Thoracic aorta (tissue), 2 donors: Measurements from ENCODE around the gene MMP14. TPM values are rescaled to one million over a fixed set of nuclear protein-coding genes. Genes with fewer than 3 reads are reported as not detected.
"Not testable (repeated sequence)": the region's sequence is repeated elsewhere in the genome, so short reads cannot be mapped to it uniquely, and the experiment has no call there.

ENCODE experiments used
- ATAC-seq: fragments of 150-250 bp; one replicate; pipeline ENCODE4 v1.8.0; 2017; ENCODE audit warnings: low read depth; ENCODE audit not compliant: insufficient number of reproducible peaks, low FRiP score
- DNase-seq: peaks from one replicate; pipeline ENCODE4 v3.0.0-alpha.2; 2020; ENCODE audit warnings: low spot score
- H3K27ac ChIP-seq, 2 donors: fragments of 200-600 bp; sonication (generic); 1 replicate in 1 of 2; 2 replicates in 1 of 2; pipeline ENCODE4 v1.5.1; 2016; ENCODE audit warnings: mild to moderate bottlenecking in 2 of 2, moderate library complexity in 2 of 2
- H3K27me3 ChIP-seq: fragments of 200-600 bp; sonication (generic); replicated peaks from 2 replicates; pipeline ENCODE4 v1.6.0; 2016; ENCODE audit warnings: mild to moderate bottlenecking; ENCODE audit not compliant: insufficient read depth
- H3K36me3 ChIP-seq: fragments of 200-600 bp; sonication (generic); one replicate; pipeline ENCODE4 v1.5.1; 2016
- H3K4me1 ChIP-seq, 2 donors: fragments of 200-600 bp; sonication (generic); 1 replicate in 1 of 2; 2 replicates in 1 of 2; pipeline versions ENCODE4 v1.5.1 to v1.6.0; 2016; ENCODE audit warnings: low read depth in 2 of 2, mild to moderate bottlenecking in 1 of 2; ENCODE audit not compliant: control insufficient read depth in 1 of 2
- H3K4me3 ChIP-seq: fragments of 200-600 bp; sonication (generic); 2 replicates; pipeline ENCODE4 v1.5.1; 2016; ENCODE audit warnings: mild to moderate bottlenecking
- H3K9me3 ChIP-seq: fragments of 200-600 bp; sonication (generic); 2 replicates; pipeline ENCODE4 v1.5.1; 2016
- CTCF ChIP-seq: fragments of 200-600 bp; sonication (generic); IDR thresholded peaks from one replicate; pipeline ENCODE4 v1.5.1; 2019; ENCODE audit warnings: antibody characterized with exemption
- total RNA-seq, 2 donors: library from RNA; depleted of rRNA; stranded (reverse); fragments of >200 nt; gene quantifications; one replicate each; pipeline versions ENCODE4 v1.1.0 to v1.2.3, GENCODE V29; 2016

MMP14 gene
- total RNA-seq, 2 donors from 2014 or later: 160 to 182 TPM

DNA sequence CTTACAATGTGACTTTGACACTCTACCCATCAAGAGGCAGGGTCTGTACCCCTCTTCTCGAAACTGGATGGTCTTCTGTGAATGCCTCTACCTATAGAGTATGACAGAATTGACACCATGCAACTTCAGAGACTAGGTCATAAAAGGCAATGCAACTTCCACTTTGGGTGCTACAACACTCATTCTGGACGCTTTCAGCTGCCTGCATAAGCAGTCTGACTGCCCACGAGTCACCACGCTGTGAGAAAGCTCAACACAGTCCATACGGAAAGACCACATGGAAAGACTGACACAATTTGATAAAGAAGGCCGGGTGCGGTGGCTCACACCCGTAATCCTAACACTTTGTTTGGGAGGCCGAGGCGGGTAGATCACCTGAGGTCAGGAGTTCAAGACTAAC is 36.0 kb upstream of the MMP14 start:
- no peak for TF ChIP-seq CTCF
- no peaks in the 10 kb centered on the region for H3K4me1 ChIP-seq
- DNase-seq (no peak), ATAC-seq (no peak)
- H3K4me3 ChIP-seq: no peak overlapping the region
- H3K27ac ChIP-seq: no peak overlapping the region
- H3K27me3 ChIP-seq: no peaks in the 10 kb centered on the region
- no peaks in the 10 kb centered on the region for H3K9me3 ChIP-seq
- no peaks in the 10 kb centered on the region for H3K36me3 ChIP-seq

DNA sequence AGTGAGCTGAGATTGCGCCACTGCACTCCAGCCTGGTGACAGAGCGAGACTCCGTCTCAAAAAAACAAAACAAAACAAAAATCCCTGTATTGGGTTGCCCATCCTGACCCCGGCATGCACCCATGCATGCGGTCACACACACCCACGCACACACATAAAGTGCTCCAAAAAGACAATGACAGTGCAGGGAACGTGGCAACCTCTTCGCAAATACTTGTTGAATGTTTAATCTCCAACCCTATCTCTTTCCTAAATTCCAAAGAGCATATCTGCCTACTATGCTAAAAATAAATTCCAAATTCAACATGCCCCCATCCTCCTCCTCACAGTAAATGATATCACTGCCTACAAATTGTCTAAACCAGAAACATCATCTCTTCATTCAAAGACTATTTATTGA is 34.7 kb upstream of the MMP14 start:
- no peak for TF ChIP-seq CTCF
- Histone ChIP-seq H3K9me3 (no peaks in the 10 kb centered on the region), H3K36me3 (no peaks in the 10 kb centered on the region), H3K27me3 (no peaks in the 10 kb centered on the region), H3K4me3 (no peak overlapping the region), H3K27ac (no peak overlapping the region), H3K4me1 (no peaks in the 10 kb centered on the region)
- DNase-seq (no peak), ATAC-seq (no peak)

- ATAC-seq: no peak
- H3K4me1 ChIP-seq: no peaks in the 10 kb centered on the region
- no peak overlapping the region for H3K27ac ChIP-seq
- no peak for DNase-seq
- TF ChIP-seq CTCF: no peak
- H3K9me3 ChIP-seq: no peaks in the 10 kb centered on the region
- H3K4me3 ChIP-seq: no peak overlapping the region
- H3K36me3 ChIP-seq: no peaks in the 10 kb centered on the region
- H3K27me3 ChIP-seq: no peaks in the 10 kb centered on the region
These were observed 33.3 kb upstream of the MMP14 start for GRCh38 chr14:22802860-22803686.

DNA sequence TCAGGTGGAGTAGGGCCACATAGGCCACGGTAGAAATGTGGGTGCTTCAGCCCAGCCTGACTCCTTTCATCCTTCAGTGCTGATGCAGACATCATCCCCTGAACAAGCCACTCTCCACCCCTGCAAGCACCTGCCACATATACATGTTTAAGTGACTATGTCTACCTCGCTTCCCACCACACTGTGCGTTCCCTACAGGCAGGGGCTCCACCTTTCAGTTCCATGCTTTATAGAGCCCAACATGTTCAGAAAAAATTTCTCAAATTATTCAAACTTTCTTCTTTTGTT is 32.8 kb upstream of the MMP14 start:
- Histone ChIP-seq H3K27ac (no peak overlapping the region), H3K4me3 (no peak overlapping the region), H3K27me3 (no peaks in the 10 kb centered on the region), H3K9me3 (no peaks in the 10 kb centered on the region), H3K36me3 (no peaks in the 10 kb centered on the region), H3K4me1 (no peaks in the 10 kb centered on the region)
- ATAC-seq: no peak
- TF ChIP-seq CTCF: no peak
- DNase-seq: no peak

DNA sequence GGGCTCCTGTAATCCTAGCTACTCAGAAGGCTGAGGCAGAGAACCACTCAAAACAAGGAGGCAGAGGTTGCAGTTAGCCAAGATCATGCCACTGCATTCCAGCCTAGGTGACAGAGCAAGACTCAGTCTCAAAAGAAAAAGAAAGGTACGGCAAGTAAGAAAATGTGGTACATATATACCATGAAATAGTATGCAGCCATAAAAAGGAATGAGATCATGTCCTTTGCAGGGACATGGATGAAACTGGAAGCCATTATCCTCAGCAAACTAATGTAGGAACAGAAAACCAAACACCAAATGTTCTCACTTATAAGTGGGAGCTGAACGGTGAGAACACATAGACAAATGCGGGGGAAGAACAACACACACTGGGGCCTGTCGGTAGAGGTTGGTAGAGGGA is 31.1 kb upstream of the MMP14 start:
- ATAC-seq, H3K36me3 ChIP-seq, H3K4me1 ChIP-seq, H3K27ac ChIP-seq, H3K9me3 ChIP-seq, DNase-seq, H3K4me3 ChIP-seq, H3K27me3 ChIP-seq: not testable (repeated sequence)
